Frontal cortex (tissue), 4 donors: ENCODE measurements around the gene WDR5. TPM values are rescaled to one million over a fixed set of nuclear protein-coding genes. Genes with fewer than 3 reads are reported as not detected.

ENCODE experiments used
- DNase-seq, 2 donors: peaks; one replicate each; pipeline ENCODE4 v3.0.0; 2012; ENCODE audit warnings: low spot score in 2 of 2
- FAIRE-seq: peaks from 2 replicates; lab custom pipeline; 2012; peaks lifted over from hg19 to GRCh38; lab: Jason Lieb, UNC
- total RNA-seq: library from RNA; depleted of rRNA; stranded (reverse); fragments of >200 nt; gene quantifications from one replicate; pipeline ENCODE4 v1.2.3, GENCODE V29; 2014
- donor health status: control.
- donor health status: control.
- donor health status: control.

WDR5 gene
- total RNA-seq, 1 donor from 2014 or later: 24.5 TPM

- FAIRE-seq: no peak
- no peak for DNase-seq
Measured at GRCh38 chr9:134181648-134182034, 45.8 kb downstream of the WDR5 start.

GRCh38 chr9:134182554-134183085 lies 46.7 kb downstream of the WDR5 start:
- no peak for FAIRE-seq

GRCh38 chr9:134185536-134186011 lies 49.7 kb downstream of the WDR5 start:
- FAIRE-seq (no peak), DNase-seq (no peak)

More at GRCh38 chr9:134182554-134183085, 46.7 kb downstream of the WDR5 start:
- DNase-seq: no peak

- DNase-seq: no peak
- FAIRE-seq: no peak
Measured at GRCh38 chr9:134186471-134187109, 50.7 kb downstream of the WDR5 start.

GRCh38 chr9:134187110-134187531 lies 51.2 kb downstream of the WDR5 start:
- DNase-seq (no peak), FAIRE-seq (no peak)

- FAIRE-seq (no peak), DNase-seq (no peak)
Measured at GRCh38 chr9:134187891-134188385, 52.1 kb downstream of the WDR5 start.

GRCh38 chr9:134188386-134189144 lies 52.7 kb downstream of the WDR5 start:
- DNase-seq (no peak), FAIRE-seq (no peak)

GRCh38 chr9:134189145-134189469 lies 53.2 kb downstream of the WDR5 start:
- FAIRE-seq (no peak), DNase-seq (no peak)

GRCh38 chr9:134189470-134190231 lies 53.8 kb downstream of the WDR5 start:
- DNase-seq (no peak), FAIRE-seq (no peak)

- no peak for FAIRE-seq
- no peak for DNase-seq
Measured at GRCh38 chr9:134190232-134191121, 54.6 kb downstream of the WDR5 start.

GRCh38 chr9:134191455-134192209 lies 55.8 kb downstream of the WDR5 start:
- no peak for FAIRE-seq

GRCh38 chr9:134192311-134192950 lies 56.5 kb downstream of the WDR5 start:
- DNase-seq (no peak), FAIRE-seq (no peak)

More at GRCh38 chr9:134191455-134192209, 55.8 kb downstream of the WDR5 start:
- no peak for DNase-seq

- no peak for FAIRE-seq
- DNase-seq: no peak
Measured at GRCh38 chr9:134192951-134193731, 57.3 kb downstream of the WDR5 start.

- no peak for FAIRE-seq
- DNase-seq: no peak
Measured at GRCh38 chr9:134193912-134194535, 58.1 kb downstream of the WDR5 start.

GRCh38 chr9:134195558-134195957 lies 59.7 kb downstream of the WDR5 start:
- FAIRE-seq (no peak), DNase-seq (no peak)

GRCh38 chr9:134196911-134197310 lies 61.0 kb downstream of the WDR5 start:
- FAIRE-seq: no peak

GRCh38 chr9:134198791-134199190 lies 62.9 kb downstream of the WDR5 start:
- FAIRE-seq: no peak

More at GRCh38 chr9:134196911-134197310, 61.0 kb downstream of the WDR5 start:
- DNase-seq: no peak

More at GRCh38 chr9:134198791-134199190, 62.9 kb downstream of the WDR5 start:
- DNase-seq: no peak
